ENCODE measurements around the gene PDGFRA.
A peak's percentile ranks its signal among the peaks of the same experiment; 100 is the strongest.

The PDGFRA gene

GRCh38 chr4:54209617-54210016, 19.5 kb upstream of the PDGFRA start:
- no peak overlapping the region for H3K27ac ChIP-seq (ENCODE audit: poor library complexity, severe bottlenecking)
- TF ChIP-seq CTCF (IDR thresholded peaks at IDR 0.05; ENCODE audit: poor library complexity, severe bottlenecking) = no peak
- peaks cover 7% of the 10 kb centered on the region for H3K4me1 ChIP-seq (ENCODE audit: insufficient read depth, poor library complexity, severe bottlenecking)
- H3K9me3 ChIP-seq (ENCODE audit: severe bottlenecking) = no peaks in the 10 kb centered on the region
- H3K27me3 ChIP-seq (ENCODE audit: insufficient read depth, poor library complexity, severe bottlenecking) = no peaks in the 10 kb centered on the region
- DNase-seq (ENCODE audit: low spot score) (no peak), ATAC-seq (ENCODE audit: low read depth) (no peak)
- H3K4me3 ChIP-seq (ENCODE audit: severe bottlenecking) = no peak overlapping the region
- no peaks in the 10 kb centered on the region for H3K36me3 ChIP-seq (ENCODE audit: low read depth)

GRCh38 chr4:54213001-54213400, 16.1 kb upstream of the PDGFRA start:
- no peak for TF ChIP-seq CTCF (IDR thresholded peaks at IDR 0.05; ENCODE audit: poor library complexity, severe bottlenecking)
- ATAC-seq (ENCODE audit: low read depth) (no peak), DNase-seq (ENCODE audit: low spot score) (no peak)
- H3K36me3 ChIP-seq (ENCODE audit: low read depth) = no peaks in the 10 kb centered on the region
- peaks cover 7% of the 10 kb centered on the region for H3K4me1 ChIP-seq (ENCODE audit: insufficient read depth, poor library complexity, severe bottlenecking)
- no peaks in the 10 kb centered on the region for H3K9me3 ChIP-seq (ENCODE audit: severe bottlenecking)
- no peaks in the 10 kb centered on the region for H3K27me3 ChIP-seq (ENCODE audit: insufficient read depth, poor library complexity, severe bottlenecking)
- H3K4me3 ChIP-seq (ENCODE audit: severe bottlenecking) = no peak overlapping the region
- no peak overlapping the region for H3K27ac ChIP-seq (ENCODE audit: poor library complexity, severe bottlenecking)

- no peak for TF ChIP-seq CTCF (IDR thresholded peaks at IDR 0.05; ENCODE audit: poor library complexity, severe bottlenecking)
- H3K36me3 ChIP-seq (ENCODE audit: low read depth) = no peaks in the 10 kb centered on the region
- DNase-seq (ENCODE audit: low spot score) = no peak
- no peak overlapping the region for H3K27ac ChIP-seq (ENCODE audit: poor library complexity, severe bottlenecking)
- H3K4me1 ChIP-seq (ENCODE audit: insufficient read depth, poor library complexity, severe bottlenecking) = peaks cover 7% of the 10 kb centered on the region
- H3K9me3 ChIP-seq (ENCODE audit: severe bottlenecking) = no peaks in the 10 kb centered on the region
- 0 out of 3 replicates have a peak, but pooled peaks have one; percentile 34 for ATAC-seq (ENCODE audit: low read depth)
- H3K4me3 ChIP-seq (ENCODE audit: severe bottlenecking) = no peak overlapping the region
- H3K27me3 ChIP-seq (ENCODE audit: insufficient read depth, poor library complexity, severe bottlenecking) = no peaks in the 10 kb centered on the region
These were observed 15.3 kb upstream of the PDGFRA start for GRCh38 chr4:54213761-54214160.

- no peak for DNase-seq (ENCODE audit: low spot score)
- TF ChIP-seq CTCF (IDR thresholded peaks at IDR 0.05; ENCODE audit: poor library complexity, severe bottlenecking) = no peak
- ATAC-seq (ENCODE audit: low read depth) = no peak
- H3K27ac ChIP-seq (ENCODE audit: poor library complexity, severe bottlenecking) = no peak overlapping the region
- H3K27me3 ChIP-seq (ENCODE audit: insufficient read depth, poor library complexity, severe bottlenecking) = no peaks in the 10 kb centered on the region
- H3K36me3 ChIP-seq (ENCODE audit: low read depth) = no peaks in the 10 kb centered on the region
- H3K4me3 ChIP-seq (ENCODE audit: severe bottlenecking) = no peak overlapping the region
- no peaks in the 10 kb centered on the region for H3K9me3 ChIP-seq (ENCODE audit: severe bottlenecking)
- peaks cover 7% of the 10 kb centered on the region for H3K4me1 ChIP-seq (ENCODE audit: insufficient read depth, poor library complexity, severe bottlenecking)
These were observed 13.6 kb upstream of the PDGFRA start for GRCh38 chr4:54215379-54216077.

All from RWPE2 (cell line).